GM12865 (cell line): ENCODE data around the gene NBAS.

ENCODE experiments used
- DNase-seq: peaks from one replicate; pipeline ENCODE4 v3.0.0; 2010; ENCODE audit warnings: low read depth
- H3K4me3 ChIP-seq: 2 replicates; pipeline ENCODE4 v1.5.1; 2011; ENCODE audit warnings: mild to moderate bottlenecking, low read depth, low read length, control low read depth
- TF ChIP-seq, protein P1 (sequence below): IDR thresholded peaks from 2 replicates; pipeline ENCODE4 v1.5.1; 2011; ENCODE audit warnings: low read length, control low read depth, low read depth, inconsistent platforms; ENCODE audit not compliant: insufficient read depth; ENCODE audit errors: missing control alignments

NBAS gene

GRCh38 chr2:15357186-15357585 lies 203.9 kb downstream of the NBAS start:
- H3K4me3 ChIP-seq, result no peak overlapping the region
- TF ChIP-seq, protein P1, sequence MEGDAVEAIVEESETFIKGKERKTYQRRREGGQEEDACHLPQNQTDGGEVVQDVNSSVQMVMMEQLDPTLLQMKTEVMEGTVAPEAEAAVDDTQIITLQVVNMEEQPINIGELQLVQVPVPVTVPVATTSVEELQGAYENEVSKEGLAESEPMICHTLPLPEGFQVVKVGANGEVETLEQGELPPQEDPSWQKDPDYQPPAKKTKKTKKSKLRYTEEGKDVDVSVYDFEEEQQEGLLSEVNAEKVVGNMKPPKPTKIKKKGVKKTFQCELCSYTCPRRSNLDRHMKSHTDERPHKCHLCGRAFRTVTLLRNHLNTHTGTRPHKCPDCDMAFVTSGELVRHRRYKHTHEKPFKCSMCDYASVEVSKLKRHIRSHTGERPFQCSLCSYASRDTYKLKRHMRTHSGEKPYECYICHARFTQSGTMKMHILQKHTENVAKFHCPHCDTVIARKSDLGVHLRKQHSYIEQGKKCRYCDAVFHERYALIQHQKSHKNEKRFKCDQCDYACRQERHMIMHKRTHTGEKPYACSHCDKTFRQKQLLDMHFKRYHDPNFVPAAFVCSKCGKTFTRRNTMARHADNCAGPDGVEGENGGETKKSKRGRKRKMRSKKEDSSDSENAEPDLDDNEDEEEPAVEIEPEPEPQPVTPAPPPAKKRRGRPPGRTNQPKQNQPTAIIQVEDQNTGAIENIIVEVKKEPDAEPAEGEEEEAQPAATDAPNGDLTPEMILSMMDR, result no peak
- no peak for DNase-seq

DNA sequence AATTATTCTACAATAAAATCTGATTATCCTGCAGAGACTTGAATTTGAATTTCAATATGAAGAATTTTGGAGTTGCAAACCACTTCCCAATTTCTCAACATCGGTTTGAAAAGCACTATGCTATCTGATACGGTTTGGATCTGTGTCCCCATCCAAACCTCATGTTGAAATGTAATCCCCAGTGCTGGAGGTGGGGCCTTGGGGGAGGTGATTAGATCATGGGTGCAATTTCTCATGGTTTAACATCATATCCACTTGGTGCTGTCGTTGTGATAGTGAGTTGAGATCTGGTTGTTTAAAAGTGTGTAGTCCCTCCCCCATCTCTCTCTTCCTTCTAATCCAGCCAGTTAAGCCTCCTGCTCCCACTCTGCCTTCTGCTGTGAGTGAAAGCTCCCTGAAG lies 205.7 kb downstream of the NBAS start:
- DNase-seq, result no peak
- TF ChIP-seq, protein P1, result no peak
- no peak overlapping the region for H3K4me3 ChIP-seq

DNA sequence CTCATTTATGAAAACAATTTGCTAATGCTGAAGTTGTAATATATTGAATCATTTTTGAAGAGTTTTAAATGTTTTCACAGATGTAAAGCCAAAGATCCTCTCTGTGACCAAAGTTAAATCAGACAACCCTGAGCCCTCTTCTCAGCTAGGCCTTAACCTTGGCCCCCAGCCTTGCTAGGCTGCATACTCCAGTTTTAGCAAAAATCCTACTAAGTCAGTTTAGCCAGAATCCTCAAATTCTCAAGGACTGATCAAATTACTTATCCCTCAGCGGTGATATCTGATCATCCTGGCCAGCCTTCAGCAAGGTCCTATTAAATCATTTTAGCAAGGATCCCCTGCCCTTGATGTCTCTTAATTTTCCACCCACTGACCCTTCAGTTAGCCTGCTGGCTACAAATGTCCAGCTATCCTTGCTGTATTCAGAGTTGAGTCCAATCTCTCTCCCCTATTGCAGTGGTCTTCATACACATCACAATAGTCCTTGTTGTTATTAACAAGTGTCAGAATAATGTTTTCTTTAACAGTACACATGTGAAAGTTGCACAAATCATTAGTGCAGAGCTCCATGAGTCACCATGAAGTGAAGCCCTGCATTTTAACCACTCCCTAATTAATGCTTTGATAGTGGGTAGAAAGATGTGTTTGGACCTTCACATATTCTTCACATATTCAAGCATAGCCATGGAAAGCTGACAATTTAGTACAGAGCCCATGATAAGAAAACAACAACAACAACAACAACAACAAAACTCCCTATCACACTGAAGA lies 206.4 kb downstream of the NBAS start:
- H3K4me3 ChIP-seq, result no peak overlapping the region
- no peak for DNase-seq
- TF ChIP-seq, protein P1, result no peak

DNA sequence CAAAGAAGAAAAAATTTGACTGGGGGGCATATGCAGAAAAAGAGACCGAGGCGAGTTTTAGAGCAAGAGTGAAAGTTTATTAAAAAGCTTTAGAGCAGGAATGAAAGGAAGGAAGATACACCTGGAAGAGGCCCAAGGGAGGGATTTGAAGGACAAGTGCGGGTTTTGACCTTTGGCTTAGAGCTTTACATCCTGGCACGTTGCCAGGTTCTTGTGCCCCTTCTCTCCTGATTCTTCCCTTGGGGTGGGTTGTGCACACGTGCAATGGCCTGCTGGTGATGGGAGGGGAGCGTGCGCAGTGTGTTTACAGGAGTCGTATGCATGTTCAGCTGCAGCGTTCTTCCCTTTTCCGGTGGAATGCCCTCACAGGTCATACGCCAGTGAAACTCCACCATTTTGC lies 208.8 kb downstream of the NBAS start:
- DNase-seq, result no peak
- no peak overlapping the region for H3K4me3 ChIP-seq
- TF ChIP-seq, protein P1, result no peak

- TF ChIP-seq, protein P1, result no peak
- H3K4me3 ChIP-seq, result no peak overlapping the region
- no peak for DNase-seq
Measured at GRCh38 chr2:15348636-15349035, 212.5 kb downstream of the NBAS start.

- no peak overlapping the region for H3K4me3 ChIP-seq
Measured at GRCh38 chr2:15348045-15348444, 213.1 kb downstream of the NBAS start.

More at GRCh38 chr2:15348045-15348444, 213.1 kb downstream of the NBAS start:
- DNase-seq, result no peak
- TF ChIP-seq, protein P1, result no peak
